OCI-M2 (cell line): Measurements from ENCODE around the gene SBSN.
A peak's percentile ranks its signal among the peaks of the same experiment; 100 is the strongest.

Experiments
- DNase-seq: peaks from one replicate; lab custom pipeline; 2025; ENCODE audit not compliant: unreplicated experiment; lab: John Stamatoyannopoulos, UW

The SBSN gene

GRCh38 chr19:35554076-35554475 is 26.0 kb upstream of the SBSN start:
- no peak for DNase-seq

GRCh38 chr19:35553385-35554000 is 25.4 kb upstream of the SBSN start:
- DNase-seq: no peak

- no peak for DNase-seq
Observed at GRCh38 chr19:35552534-35553384, 24.6 kb upstream of the SBSN start.

- DNase-seq: no peak
Observed at GRCh38 chr19:35551091-35551810, 23.1 kb upstream of the SBSN start.

GRCh38 chr19:35549879-35550523 is 21.9 kb upstream of the SBSN start:
- no peak for DNase-seq

- peak; percentile 38 for DNase-seq
Observed at GRCh38 chr19:35549174-35549788, 21.2 kb upstream of the SBSN start.

- DNase-seq: no peak
Observed at GRCh38 chr19:35546532-35546931, 18.4 kb upstream of the SBSN start.

GRCh38 chr19:35545855-35546381 is 17.8 kb upstream of the SBSN start:
- no peak for DNase-seq

- peak; percentile 98 for DNase-seq
Observed at GRCh38 chr19:35545001-35545854, 17.1 kb upstream of the SBSN start, which contains the start of gene TMEM147. Gene TMEM147, plus strand, starts transcription at chr19:35545626. Its CDS starts 114 bp downstream, at chr19:35545740.

GRCh38 chr19:35544110-35544802 is 16.1 kb upstream of the SBSN start:
- DNase-seq: no peak

- DNase-seq: no peak
Observed at GRCh38 chr19:35543280-35544109, 15.4 kb upstream of the SBSN start.

- DNase-seq: no peak
Observed at GRCh38 chr19:35542209-35542608, 14.1 kb upstream of the SBSN start.

- no peak for DNase-seq
Observed at GRCh38 chr19:35540356-35540927, 12.3 kb upstream of the SBSN start.

- DNase-seq: no peak
Observed at GRCh38 chr19:35539850-35540249, 11.7 kb upstream of the SBSN start.

GRCh38 chr19:35539314-35539713 is 11.2 kb upstream of the SBSN start:
- no peak for DNase-seq

- DNase-seq: no peak
Observed at GRCh38 chr19:35534803-35535480, 6.8 kb upstream of the SBSN start.

- DNase-seq: no peak
Observed at GRCh38 chr19:35533822-35534392, 5.8 kb upstream of the SBSN start.
